Activated naive CD4-positive, alpha-beta T cell treated with anti-CD3 and anti-CD28 coated beads, Interleukin-2, amount 10 ng/mL, durations not matched to agents 7 days and 5 days (primary cell): ENCODE results near the gene ERI2.
"Not testable (repeated sequence)": the region's sequence is repeated elsewhere in the genome, so short reads cannot be mapped to it uniquely, and the experiment has no call there.

Experiments used
- CTCF ChIA-PET: fragments of 350-600 bp; sonication (Branson Sonifier 250); formaldehyde crosslinking; loops from one replicate; lab custom pipeline; 2021; ENCODE audit warnings: antibody characterized with exemption; lab: Charles Lee
- DNase-seq: peaks from one replicate; pipeline ENCODE4 v3.0.0-alpha.2; 2020
- H3K27ac Mint-ChIP-seq: one replicate; pipeline ENCODE4 v1.8.0; 2021; ENCODE audit warnings: mild to moderate bottlenecking, moderate library complexity, mixed read lengths
- H3K27me3 Mint-ChIP-seq: one replicate; pipeline ENCODE4 v1.8.0; 2021; ENCODE audit warnings: mild to moderate bottlenecking, mixed read lengths
- H3K36me3 Mint-ChIP-seq: one replicate; pipeline ENCODE4 v1.8.0; 2021; ENCODE audit warnings: mixed read lengths
- H3K4me1 Mint-ChIP-seq: one replicate; pipeline ENCODE4 v1.8.0; 2021; ENCODE audit warnings: mixed read lengths
- H3K4me3 Mint-ChIP-seq: one replicate; pipeline ENCODE4 v1.8.0; 2021; ENCODE audit warnings: mild to moderate bottlenecking, moderate library complexity, mixed read lengths
- H3K9me3 Mint-ChIP-seq: one replicate; pipeline ENCODE4 v1.8.0; 2021; ENCODE audit warnings: mixed read lengths

The ERI2 gene

DNA sequence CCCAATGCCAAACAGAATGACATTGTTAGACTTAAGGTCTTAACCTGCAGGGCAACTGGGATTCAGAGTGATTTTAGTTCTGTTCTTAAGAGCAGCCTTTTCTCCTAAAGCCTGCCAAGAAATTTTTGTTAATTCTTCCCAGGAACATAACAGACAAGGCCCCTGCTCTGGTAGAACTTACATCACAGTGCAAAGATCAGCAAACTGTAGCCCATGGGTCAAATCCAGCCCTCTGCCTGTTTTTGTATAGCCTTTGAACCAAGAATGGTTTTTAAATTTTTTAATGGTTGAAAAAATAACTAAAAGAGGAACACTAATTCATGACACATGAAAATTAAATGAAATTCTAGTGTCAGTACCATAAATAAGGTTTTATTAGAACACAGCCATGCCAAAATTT is 38.7 kb downstream of the ERI2 start:
- no peak overlapping the region for H3K27ac Mint-ChIP-seq
- CTCF ChIA-PET, result no interaction called here
- peaks cover 5% of the 10 kb centered on the region for H3K36me3 Mint-ChIP-seq
- H3K27me3 Mint-ChIP-seq, result no peaks in the 10 kb centered on the region
- no peak overlapping the region for H3K4me3 Mint-ChIP-seq
- peaks cover 2% of the 10 kb centered on the region for H3K9me3 Mint-ChIP-seq
- peaks cover 24% of the 10 kb centered on the region for H3K4me1 Mint-ChIP-seq
- no peak for DNase-seq

- Mint-ChIP-seq H3K36me3 (peaks cover 16% of the 10 kb centered on the region), H3K9me3 (peaks cover 13% of the 10 kb centered on the region), H3K4me3 (no peak overlapping the region), H3K4me1 (peaks cover 30% of the 10 kb centered on the region), H3K27ac (no peak overlapping the region), H3K27me3 (no peaks in the 10 kb centered on the region)
- CTCF ChIA-PET, result interaction anchor here (3.7 kb wide), 1 partner anchor 8 kb away, joined by 28 read pairs; no protein-coding TSS in a partner anchor
- no peak for DNase-seq
Observed at GRCh38 chr16:20766294-20766693, 40.0 kb downstream of the ERI2 start.

DNA sequence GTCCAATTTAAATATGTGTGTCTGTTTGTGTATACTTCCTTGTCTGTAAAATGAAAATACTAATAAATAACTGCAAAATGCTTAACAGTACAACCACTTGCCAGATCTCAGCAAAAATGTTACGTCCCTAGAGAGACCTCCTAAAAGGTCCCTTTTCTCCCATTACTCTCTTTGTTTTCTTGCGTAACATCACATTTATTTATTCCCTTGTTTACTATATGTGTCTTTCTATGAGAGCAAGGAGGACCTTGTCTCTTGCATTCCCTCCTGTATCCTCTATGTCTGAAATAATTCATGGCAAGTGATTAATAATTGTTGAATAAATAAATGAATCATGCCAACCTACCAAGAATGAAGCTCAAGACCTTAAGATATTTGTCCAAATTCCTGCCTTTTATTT is 40.5 kb downstream of the ERI2 start:
- peaks cover 17% of the 10 kb centered on the region for H3K36me3 Mint-ChIP-seq
- no peak overlapping the region for H3K4me3 Mint-ChIP-seq
- peaks cover 30% of the 10 kb centered on the region for H3K4me1 Mint-ChIP-seq
- H3K27me3 Mint-ChIP-seq, result no peaks in the 10 kb centered on the region
- CTCF ChIA-PET, result interaction anchor here (2.4 to 3.7 kb wide), 2 partner anchors 9 to 13 kb away, joined by 7 to 28 read pairs; no protein-coding TSS in a partner anchor
- peaks cover 14% of the 10 kb centered on the region for H3K9me3 Mint-ChIP-seq
- no peak for DNase-seq
- H3K27ac Mint-ChIP-seq, result no peak overlapping the region

GRCh38 chr16:20764448-20764847 is 41.8 kb downstream of the ERI2 start:
- H3K27ac Mint-ChIP-seq, DNase-seq, H3K4me3 Mint-ChIP-seq, H3K27me3 Mint-ChIP-seq: not testable (repeated sequence)
- CTCF ChIA-PET, result interaction anchor here (1.5 to 3.7 kb wide), 3 partner anchors 10 to 320 kb away, joined by 5 to 28 read pairs (median 7); no protein-coding TSS in a partner anchor
- Mint-ChIP-seq H3K4me1 (peaks cover 30% of the 10 kb centered on the region), H3K9me3 (peaks cover 19% of the 10 kb centered on the region), H3K36me3 (peaks cover 19% of the 10 kb centered on the region)

GRCh38 chr16:20763461-20764232 is 42.6 kb downstream of the ERI2 start, which contains the start of gene ACSM3:
Gene ACSM3 (plus strand): TSS chr16:20764014. CDS start chr16:20770035, 6,021 bp downstream.
- Mint-ChIP-seq H3K4me1 (peaks cover 30% of the 10 kb centered on the region), H3K9me3 (peaks cover 19% of the 10 kb centered on the region), H3K4me3 (peak within 1 kb of the TSS; percentile 84), H3K27me3 (no peaks in the 10 kb centered on the region), H3K27ac (peak within 1 kb of the TSS; percentile 92), H3K36me3 (peaks cover 21% of the 10 kb centered on the region)
- peak; percentile 79 for DNase-seq
- CTCF ChIA-PET, result interaction anchor here (0.8 to 3.7 kb wide), 4 partner anchors 11 to 320 kb away, joined by 3 to 28 read pairs (median 6); no protein-coding TSS in a partner anchor

DNA sequence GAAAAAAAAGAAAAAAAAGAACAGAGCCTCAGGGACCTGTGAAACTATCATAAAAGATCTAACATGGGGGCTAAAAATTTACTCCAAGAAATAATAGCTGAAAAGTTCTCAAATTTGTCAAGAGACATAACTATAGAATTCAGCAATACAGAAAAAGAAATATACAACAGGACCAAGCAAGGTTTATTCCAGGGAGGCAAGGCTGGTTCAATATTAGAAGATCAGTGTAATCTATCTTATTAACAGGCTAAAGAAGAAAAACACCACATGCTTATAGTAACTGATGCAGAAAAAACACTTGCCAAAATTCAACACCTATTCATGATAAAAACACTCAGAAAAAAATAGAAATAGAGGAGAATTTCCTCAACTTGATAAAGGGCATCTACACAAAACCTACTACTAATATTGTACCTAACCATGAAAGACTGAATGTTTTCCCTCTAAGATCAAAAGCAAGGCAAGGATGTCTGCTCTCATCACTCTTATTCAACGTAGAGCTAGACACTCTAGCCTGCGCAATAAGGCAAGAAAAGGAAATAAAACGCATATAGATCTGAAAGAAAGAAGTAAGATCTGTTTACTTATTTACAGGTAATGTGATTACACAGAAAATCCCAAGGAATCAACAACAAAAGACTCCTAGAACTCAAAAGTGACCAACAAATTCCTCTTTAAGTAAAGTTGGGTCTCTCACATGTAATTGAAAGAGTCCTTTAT is 43.7 kb downstream of the ERI2 start:
- Mint-ChIP-seq H3K9me3 (peaks cover 19% of the 10 kb centered on the region), H3K27ac (peak overlapping the region; percentile 92), H3K4me3 (peak overlapping the region; percentile 84), H3K4me1 (peaks cover 30% of the 10 kb centered on the region), H3K36me3 (peaks cover 21% of the 10 kb centered on the region), H3K27me3 (no peaks in the 10 kb centered on the region)
- no peak for DNase-seq
- CTCF ChIA-PET, result interaction anchor here (0.6 kb wide), 1 partner anchor 37 kb away, joined by 3 read pairs; no protein-coding TSS in a partner anchor

- Mint-ChIP-seq H3K4me1 (peaks cover 30% of the 10 kb centered on the region), H3K27me3 (no peaks in the 10 kb centered on the region), H3K9me3 (peaks cover 19% of the 10 kb centered on the region), H3K4me3 (no peak overlapping the region), H3K36me3 (peaks cover 21% of the 10 kb centered on the region), H3K27ac (no peak overlapping the region)
- CTCF ChIA-PET, result no interaction called here
- DNase-seq, result no peak
Observed at GRCh38 chr16:20761175-20761574, 45.1 kb downstream of the ERI2 start.

DNA sequence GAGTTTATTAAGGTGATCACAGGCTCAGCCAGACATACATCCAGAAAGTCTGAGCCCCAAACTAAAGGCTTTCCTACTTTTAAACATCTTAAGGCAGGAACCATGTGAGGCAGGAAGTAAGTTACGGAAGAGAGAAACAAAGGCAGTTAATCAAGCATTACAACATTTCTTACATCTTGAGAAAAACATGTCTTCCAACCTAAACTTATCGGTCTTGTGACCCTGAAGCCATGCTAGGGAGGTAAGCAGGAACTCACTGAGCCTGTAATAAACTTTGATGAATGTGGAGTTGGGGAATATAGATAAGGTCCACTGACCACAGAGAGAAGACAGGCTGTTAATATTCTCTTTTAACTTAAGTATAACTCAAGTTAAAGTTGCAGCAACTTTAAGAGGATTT is 45.9 kb downstream of the ERI2 start:
- Mint-ChIP-seq H3K4me1 (peaks cover 30% of the 10 kb centered on the region), H3K4me3 (no peak overlapping the region), H3K9me3 (peaks cover 19% of the 10 kb centered on the region), H3K36me3 (peaks cover 21% of the 10 kb centered on the region), H3K27ac (no peak overlapping the region), H3K27me3 (no peaks in the 10 kb centered on the region)
- DNase-seq, result no peak
- CTCF ChIA-PET, result no interaction called here

GRCh38 chr16:20755799-20756198 is 50.5 kb downstream of the ERI2 start:
- H3K27me3 Mint-ChIP-seq, result peaks cover 15% of the 10 kb centered on the region
- CTCF ChIA-PET, DNase-seq, H3K4me3 Mint-ChIP-seq, H3K4me1 Mint-ChIP-seq, H3K9me3 Mint-ChIP-seq, H3K27ac Mint-ChIP-seq, H3K36me3 Mint-ChIP-seq: not testable (repeated sequence)

DNA sequence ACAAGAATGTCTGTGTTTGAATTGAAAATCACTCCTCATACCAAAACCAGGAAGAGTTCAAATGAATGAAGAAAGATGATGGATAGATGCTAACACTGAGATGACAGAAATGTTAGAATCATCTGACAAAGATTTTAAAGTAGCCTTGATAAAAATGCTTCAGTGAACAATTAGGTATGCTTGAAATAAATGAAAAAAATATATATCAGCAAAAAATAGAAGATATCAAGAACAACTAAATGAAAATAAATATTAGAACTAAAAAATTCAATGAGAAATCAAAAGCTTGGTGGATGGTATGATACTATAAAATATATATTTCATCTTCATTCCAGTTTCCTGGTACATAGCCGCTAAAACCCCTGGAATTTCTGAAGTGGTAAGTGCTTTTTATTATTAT is 51.0 kb downstream of the ERI2 start:
- H3K9me3 Mint-ChIP-seq, result peaks cover 4% of the 10 kb centered on the region
- H3K27ac Mint-ChIP-seq, result no peak overlapping the region
- H3K4me1 Mint-ChIP-seq, result no peaks in the 10 kb centered on the region
- no peak for DNase-seq
- H3K27me3 Mint-ChIP-seq, result peaks cover 15% of the 10 kb centered on the region
- peaks cover 3% of the 10 kb centered on the region for H3K36me3 Mint-ChIP-seq
- CTCF ChIA-PET, result interaction anchor here (0.6 to 1.0 kb wide), 2 partner anchors 13 to 16 kb away, joined by 3 read pairs; partner anchors contain the start of gene THUMPD1
- no peak overlapping the region for H3K4me3 Mint-ChIP-seq

GRCh38 chr16:20753727-20754126 is 52.5 kb downstream of the ERI2 start:
- no peak for DNase-seq
- CTCF ChIA-PET, result no interaction called here
- Mint-ChIP-seq H3K36me3 (no peaks in the 10 kb centered on the region), H3K4me1 (no peaks in the 10 kb centered on the region), H3K27me3 (peaks cover 21% of the 10 kb centered on the region), H3K27ac (no peak overlapping the region), H3K9me3 (no peaks in the 10 kb centered on the region), H3K4me3 (no peak overlapping the region)

GRCh38 chr16:20750558-20750957 is 55.7 kb downstream of the ERI2 start:
- H3K4me3 Mint-ChIP-seq, result no peak overlapping the region
- H3K36me3 Mint-ChIP-seq, result peaks cover 3% of the 10 kb centered on the region
- peaks cover 24% of the 10 kb centered on the region for H3K27me3 Mint-ChIP-seq
- DNase-seq, result no peak
- CTCF ChIA-PET, result no interaction called here
- no peaks in the 10 kb centered on the region for H3K4me1 Mint-ChIP-seq
- peaks cover 15% of the 10 kb centered on the region for H3K9me3 Mint-ChIP-seq
- H3K27ac Mint-ChIP-seq, result no peak overlapping the region

GRCh38 chr16:20749474-20749873 is 56.8 kb downstream of the ERI2 start:
- peaks cover 24% of the 10 kb centered on the region for H3K27me3 Mint-ChIP-seq
- no peak overlapping the region for H3K4me3 Mint-ChIP-seq
- peaks cover 3% of the 10 kb centered on the region for H3K36me3 Mint-ChIP-seq
- CTCF ChIA-PET, result no interaction called here
- H3K4me1 Mint-ChIP-seq, result no peaks in the 10 kb centered on the region
- peaks cover 15% of the 10 kb centered on the region for H3K9me3 Mint-ChIP-seq
- H3K27ac Mint-ChIP-seq, result no peak overlapping the region
- DNase-seq, result no peak

GRCh38 chr16:20747030-20747816 is 59.0 kb downstream of the ERI2 start:
- Mint-ChIP-seq H3K27me3 (peaks cover 16% of the 10 kb centered on the region), H3K9me3 (peaks cover 15% of the 10 kb centered on the region)
- CTCF ChIA-PET, result no interaction called here

More at GRCh38 chr16:20747030-20747816, 59.0 kb downstream of the ERI2 start:
- Mint-ChIP-seq H3K27ac (no peak overlapping the region), H3K36me3 (peaks cover 3% of the 10 kb centered on the region), H3K4me1 (peaks cover under 1% of the 10 kb centered on the region), H3K4me3 (no peak overlapping the region)
- DNase-seq, result no peak
